HepG2 (cell line): ENCODE results near the gene CCDC97. TPM values are rescaled to one million over a fixed set of nuclear protein-coding genes. Genes with fewer than 3 reads are reported as not detected.

Source experiments
- ATAC-seq: fragments of 200-7000 bp; cut with Tn5 transposase; 3 replicates; pipeline ENCODE4 v1.9.1; 2020; ENCODE audit warnings: mild to moderate bottlenecking, moderate library complexity
- BruUV-seq: library from RNA; stranded (reverse); fragments of 400-500 nt; replicated peaks from 2 replicates; lab custom pipeline; 2021; lab: Mats Ljungman, UMichigan
- CTCF ChIA-PET: fragments of 300-600 bp; formaldehyde crosslinking; extraction: SDS; loops from one replicate; lab custom pipeline; 2021; ENCODE audit warnings: low total read pairs, inconsistent platforms, low intra/inter-chr PET ratio; lab: Yijun Ruan, JAX
- POLR2A ChIA-PET: fragments of 350-600 bp; sonication (Branson Sonifier 250); formaldehyde crosslinking; loops from one replicate; lab custom pipeline; 2020; ENCODE audit warnings: antibody characterized with exemption, inconsistent platforms; lab: Yijun Ruan, JAX
- DNase-seq: peaks from one replicate; pipeline ENCODE4 v3.0.0-alpha.2; 2015; ENCODE audit warnings: low spot score
- FAIRE-seq: peaks from 3 replicates; lab custom pipeline; 2011; peaks lifted over from hg19 to GRCh38; lab: Jason Lieb, UNC
- H2AFZ ChIP-seq: one replicate; pipeline ENCODE4 v1.6.1; 2011; ENCODE audit warnings: low read length, inconsistent platforms
- H3K27ac ChIP-seq: fragments of 300-600 bp; 3 replicates; pipeline ENCODE4 v1.8.0; 2011; ENCODE audit warnings: mixed run types, mild to moderate bottlenecking, mixed read lengths, low read length, inconsistent platforms; ENCODE audit not compliant: insufficient read depth; ENCODE audit errors: extremely low read length
- H3K27me3 ChIP-seq, 2 experiments: fragments of 200-600 bp in 1 of 2; 2 replicates in 1 of 2; 3 replicates in 1 of 2; pipeline versions ENCODE4 v1.6.0 to v1.8.0; 2011; ENCODE audit warnings: low read length in 2 of 2, mild to moderate bottlenecking in 2 of 2, moderate library complexity in 2 of 2, inconsistent platforms in 1 of 2; ENCODE audit not compliant: insufficient read depth in 2 of 2, control insufficient read depth in 1 of 2
- H3K36me3 ChIP-seq, 2 experiments: fragments of 200-600 bp in 1 of 2; replicated peaks in 1 of 2; 2 replicates in 1 of 2; 3 replicates in 1 of 2; pipeline versions ENCODE4 v1.5.1 to v1.8.0; 2011; ENCODE audit warnings: low read length in 2 of 2, inconsistent platforms in 1 of 2; ENCODE audit not compliant: insufficient read depth in 2 of 2, control insufficient read depth in 1 of 2
- H3K4me1 ChIP-seq: 2 replicates; pipeline ENCODE4 v1.5.1; 2012; ENCODE audit warnings: low read length, inconsistent platforms; ENCODE audit not compliant: insufficient read depth
- H3K4me2 ChIP-seq: 2 replicates; pipeline ENCODE4 v1.6.0; 2011; ENCODE audit warnings: low read depth, low read length, inconsistent platforms
- H3K4me3 ChIP-seq, 3 experiments: fragments of 200-600 bp in 1 of 3; sonication (generic), shearing (Covaris generic) in 1 of 3; replicated peaks in 1 of 3; 2 replicates each; pipeline ENCODE4 v1.5.1; 2011 to 2016; ENCODE audit warnings: low read length in 3 of 3, inconsistent platforms in 2 of 3, low read depth in 2 of 3, mild to moderate bottlenecking in 2 of 3, control low read depth in 1 of 3, mixed read lengths in 1 of 3; ENCODE audit not compliant: insufficient read depth in 1 of 3
- H3K79me2 ChIP-seq: one replicate; pipeline ENCODE4 v1.6.1; 2011; ENCODE audit warnings: low read length, inconsistent platforms; ENCODE audit not compliant: insufficient read depth
- H3K9ac ChIP-seq: 2 replicates; pipeline ENCODE4 v1.6.0; 2011; ENCODE audit warnings: mild to moderate bottlenecking, low read depth, low read length, inconsistent platforms; ENCODE audit not compliant: insufficient read depth
- H3K9me3 ChIP-seq: 2 replicates; pipeline ENCODE4 v1.5.1; 2012; ENCODE audit warnings: mild to moderate bottlenecking, low read length
- H4K20me1 ChIP-seq: 2 replicates; pipeline ENCODE4 v1.6.0; 2011; ENCODE audit warnings: inconsistent platforms, mild to moderate bottlenecking, low read length, moderate library complexity; ENCODE audit not compliant: insufficient read depth
- AFF4 ChIP-seq: sonication (generic); formaldehyde crosslinking; IDR thresholded peaks from 2 replicates; pipeline ENCODE4 v1.4.0; 2020; ENCODE audit warnings: missing genetic modification reagents
- AGO2 ChIP-seq: fragments of 200-400 bp; formaldehyde crosslinking; optimal IDR thresholded peaks from 2 replicates; pipeline ENCODE3; 2017; ENCODE audit warnings: mild to moderate bottlenecking, low read depth, low read length, moderate library complexity
- ARID5B ChIP-seq: IDR thresholded peaks from 2 replicates; pipeline ENCODE4 v1.4.0; 2020; ENCODE audit warnings: mild to moderate bottlenecking, missing genetic modification reagents
- JUNB ChIP-seq: sonication (generic); formaldehyde crosslinking; IDR thresholded peaks from 2 replicates; pipeline ENCODE4 v1.8.0; 2022; ENCODE audit warnings: missing genetic modification reagents, mild to moderate bottlenecking, borderline replicate concordance
- MIER2 ChIP-seq: IDR thresholded peaks from 2 replicates; pipeline ENCODE4 v1.6.1; 2016; ENCODE audit warnings: missing biosample characterization, missing genetic modification reagents
- MZF1 ChIP-seq: sonication (generic); formaldehyde crosslinking; IDR thresholded peaks from 2 replicates; pipeline ENCODE4 v1.8.1; 2023; ENCODE audit warnings: mild to moderate bottlenecking, missing genetic modification reagents, borderline replicate concordance
- ZFP41 ChIP-seq: sonication (generic); formaldehyde crosslinking; IDR thresholded peaks from 2 replicates; pipeline ENCODE4 v1.4.0; 2020; ENCODE audit warnings: mild to moderate bottlenecking, missing genetic modification reagents, borderline replicate concordance
- ZNF605 ChIP-seq: sonication (generic); formaldehyde crosslinking; IDR thresholded peaks from 2 replicates; pipeline ENCODE4 v1.8.0; 2022; ENCODE audit warnings: mild to moderate bottlenecking, missing genetic modification reagents
- ZNF704 ChIP-seq: sonication (generic); formaldehyde crosslinking; IDR thresholded peaks from 2 replicates; pipeline ENCODE4 v1.8.1; 2023; ENCODE audit warnings: mild to moderate bottlenecking, inconsistent platforms, moderate library complexity, missing genetic modification reagents, borderline replicate concordance
- ZNF850 ChIP-seq: sonication (generic); formaldehyde crosslinking; conservative IDR thresholded peaks from 2 replicates; pipeline ENCODE4 v1.9.0; 2021; ENCODE audit warnings: mild to moderate bottlenecking, missing genetic modification reagents
- ZNF879 ChIP-seq: sonication (generic); formaldehyde crosslinking; IDR thresholded peaks from 2 replicates; pipeline ENCODE4 v1.8.1; 2023; ENCODE audit warnings: missing genetic modification reagents
- ZSCAN21 ChIP-seq: sonication (generic); formaldehyde crosslinking; IDR thresholded peaks from 2 replicates; pipeline ENCODE4 v1.8.0; 2022; ENCODE audit warnings: mild to moderate bottlenecking, missing genetic modification reagents, moderate library complexity, borderline replicate concordance
- WGBS: methylation state at CpG from one replicate; pipeline ENCODE4 v1.1.6; 2017; ENCODE audit warnings: low lambda C conversion rate; 5-methylcytosine and 5-hydroxymethylcytosine counted together
- in situ Hi-C: cut with HindIII; loops from 2 replicates; pipeline ENCODE4 v1.10.0; 2017; ENCODE audit warnings: low pct_unique_long_range_greater_than_20kb; ENCODE audit not compliant: extremely low pct_ligation_motif_present
- intact Hi-C: fragments of 100-400 bp; cut with micrococcal nuclease; formaldehyde crosslinking; loops from one replicate; pipeline ENCODE4 v1.10.0; 2022; ENCODE audit not compliant: unreplicated experiment
- polyA plus RNA-seq, 8 experiments: library from polyadenylated mRNA; depleted of rRNA in 3 of 8; stranded (reverse) in 7 of 8; unstranded in 1 of 8; fragments of >200 nt; fragmentation: Illumina TruSeq in 4 of 8; extraction: Trizol in 4 of 8; gene quantifications; 2 replicates each; pipeline versions ENCODE4 v1.2.1 to v1.2.3, GENCODE V29; 2011 to 2016; ENCODE audit warnings: low read depth in 4 of 8, missing spikeins in 1 of 8, mixed read lengths in 1 of 8; ENCODE audit not compliant: insufficient read depth in 1 of 8
- total RNA-seq, 5 experiments: library from RNA; depleted of rRNA; stranded (reverse); fragments of >200 nt; fragmentation: Illumina TruSeq; extraction: Trizol; gene quantifications; 2 replicates each; pipeline ENCODE4 v1.2.3, GENCODE V29; 2016; ENCODE audit warnings: low read depth in 1 of 5
- TF ChIP-seq, protein P1 (sequence below): sonication (generic); formaldehyde crosslinking; IDR thresholded peaks from 2 replicates; pipeline ENCODE4 v1.5.1; 2020; ENCODE audit warnings: missing genetic modification reagents, mild to moderate bottlenecking, borderline replicate concordance

CCDC97 gene
- total and polyA plus RNA-seq, 2 of the 13 experiments (the other 11 are each of a cell fraction or from before 2014, with no cell fraction given), result 6.2 to 7.3 TPM

DNA sequence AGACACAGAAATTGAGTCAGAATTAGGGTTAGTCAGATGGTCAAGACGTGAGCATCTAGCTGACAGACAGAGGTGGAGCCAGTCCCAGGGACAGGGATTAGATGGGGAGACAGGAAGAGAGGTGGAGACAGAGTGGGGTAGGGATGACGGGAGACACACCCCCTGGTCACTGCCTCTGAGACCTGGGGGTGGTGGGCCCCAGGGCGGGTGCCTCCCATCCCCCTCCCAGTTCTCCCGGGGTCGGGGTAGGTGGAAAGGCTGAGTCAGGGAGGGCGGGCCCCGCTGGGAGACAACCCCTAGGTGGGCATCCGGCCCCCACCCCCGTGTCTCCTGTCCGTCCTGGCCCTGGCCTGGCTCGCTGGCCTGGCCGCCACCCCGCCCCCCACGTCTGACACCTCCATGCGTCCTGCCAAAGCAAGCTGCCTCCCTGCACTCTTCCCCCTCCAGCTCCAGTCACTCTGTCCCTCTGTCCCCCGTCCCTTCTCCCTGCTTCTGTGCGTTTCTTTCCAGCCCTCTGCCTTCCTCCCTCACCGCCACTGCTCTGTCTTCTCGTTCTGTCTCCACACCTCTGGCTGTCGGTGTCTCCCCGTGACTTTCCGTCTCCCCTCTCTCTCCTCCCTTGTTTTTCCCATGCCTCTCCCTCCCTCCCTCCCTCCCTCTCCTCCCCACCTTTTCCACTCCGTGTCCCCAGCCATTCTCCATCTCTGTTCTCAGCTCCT is 15.1 kb downstream of the CCDC97 start:
- Histone ChIP-seq H3K36me3 (peaks cover 9 to 21% of the 10 kb centered on the region in 2 experiments; a peak in 4 of 5 replicates), H3K27ac (peak overlapping the region; percentile 74)
- in situ Hi-C loops, result no loop called here
- TF ChIP-seq ZFP41 (no peak), ZSCAN21 (CRISPR knock-in tag) (no peak), AGO2 (no peak), AFF4 (CRISPR knock-in tag) (no peak), JUNB (CRISPR knock-in tag) (no peak), MZF1 (no peak), ZNF850 (CRISPR knock-in tag) (no peak), MIER2 (no peak), ZNF704 (no peak), ZNF879 (CRISPR knock-in tag) (no peak), ZNF605 (no peak), ARID5B (CRISPR knock-in tag) (peak; percentile 67)
- TF ChIP-seq, protein P1, sequence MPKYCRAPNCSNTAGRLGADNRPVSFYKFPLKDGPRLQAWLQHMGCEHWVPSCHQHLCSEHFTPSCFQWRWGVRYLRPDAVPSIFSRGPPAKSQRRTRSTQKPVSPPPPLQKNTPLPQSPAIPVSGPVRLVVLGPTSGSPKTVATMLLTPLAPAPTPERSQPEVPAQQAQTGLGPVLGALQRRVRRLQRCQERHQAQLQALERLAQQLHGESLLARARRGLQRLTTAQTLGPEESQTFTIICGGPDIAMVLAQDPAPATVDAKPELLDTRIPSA (CRISPR knock-in tag), result no peak

More for the DNA sequence above, 15.1 kb downstream of the CCDC97 start:
- H3K4me3 ChIP-seq, result peak overlapping the region; percentile 52 to 69 (median 61); a peak in 5 of 6 replicates
- no TSS peak for BruUV-seq
- H3K9ac ChIP-seq, result peak overlapping the region; percentile 61; the same call in 1 of the 2 replicates
- H3K27me3 ChIP-seq, result no peaks in the 10 kb centered on the region
- no peak overlapping the region for H2AFZ ChIP-seq
- H3K9me3 ChIP-seq, result no peaks in the 10 kb centered on the region
- peak; percentile 45 for ATAC-seq
- no peaks in the 10 kb centered on the region for H4K20me1 ChIP-seq
- peaks cover 2% of the 10 kb centered on the region for H3K79me2 ChIP-seq
- CTCF ChIA-PET, result no interaction called here
- peak overlapping the region; percentile 77 for H3K4me2 ChIP-seq
- intact Hi-C loops, result loop anchor here (2.0 kb wide), 1 partner anchor 28 kb away; the partner anchor contains the start of gene TGFB1
- POLR2A ChIA-PET, result interaction anchor here (0.7 to 6.2 kb wide), 6 partner anchors 15 to 119 kb away, joined by 3 to 73 read pairs (median 16); partner anchors contain the start of genes B9D2, CCDC97, HNRNPUL1 and TGFB1
- peak; percentile 39 for FAIRE-seq
- H3K4me1 ChIP-seq, result peaks cover 74% of the 10 kb centered on the region
- 3% methylated on average over 13 of the region's 23 CpGs for WGBS
- DNase-seq, result peak; percentile 82
